Ascending aorta (tissue), 2 donors: ENCODE data around the gene TM4SF4. TPM values are rescaled to one million over a fixed set of nuclear protein-coding genes. Genes with fewer than 3 reads are reported as not detected.
A peak's percentile ranks its signal among the peaks of the same experiment; 100 is the strongest.

ENCODE experiments used
- DNase-seq, 2 donors: peaks; one replicate each; pipeline ENCODE4 v3.0.0-alpha.2; 2019; ENCODE audit warnings: low spot score in 2 of 2
- H3K27ac ChIP-seq, 2 donors: fragments of 200-600 bp; sonication (generic); one replicate each; pipeline ENCODE4 v1.5.1; 2016 to 2017; ENCODE audit warnings: mild to moderate bottlenecking in 1 of 2
- H3K27me3 ChIP-seq: fragments of 200-600 bp; sonication (generic); one replicate; pipeline ENCODE4 v1.5.1; 2017
- H3K36me3 ChIP-seq, 2 donors: fragments of 200-600 bp; sonication (generic); one replicate each; pipeline ENCODE4 v1.5.1; 2016
- H3K4me1 ChIP-seq, 2 donors: fragments of 200-600 bp; sonication (generic); one replicate each; pipeline ENCODE4 v1.5.1; 2016 to 2017; ENCODE audit warnings: mild to moderate bottlenecking in 1 of 2
- H3K4me3 ChIP-seq, 2 donors: fragments of 200-600 bp; sonication (generic); one replicate each; pipeline ENCODE4 v1.5.1; 2016 to 2017; ENCODE audit warnings: mild to moderate bottlenecking in 1 of 2
- H3K9me3 ChIP-seq, 2 donors: fragments of 200-600 bp; sonication (generic); one replicate each; pipeline ENCODE4 v1.5.1; 2016
- intact Hi-C: fragments of 100-400 bp; cut with DNase I; formaldehyde crosslinking; loops from one replicate; pipeline ENCODE4 v1.15.1; 2023
- total RNA-seq: library from RNA; depleted of rRNA; stranded (reverse); fragments of >200 nt; gene quantifications from one replicate; pipeline ENCODE4 v1.1.0, GENCODE V29; 2016
- TF ChIP-seq, protein P1 (sequence below), 3 experiments: fragments of 200-600 bp in 2 of 3; fragments of 450-650 bp in 1 of 3; sonication (generic) in 2 of 3; IDR thresholded peaks; one replicate each; pipeline ENCODE4 v1.5.1; 2016 to 2019; ENCODE audit warnings: antibody characterized with exemption in 3 of 3, mild to moderate bottlenecking in 1 of 3, moderate library complexity in 1 of 3

The TM4SF4 gene
- total RNA-seq, 1 donor from 2014 or later, result not detected

DNA sequence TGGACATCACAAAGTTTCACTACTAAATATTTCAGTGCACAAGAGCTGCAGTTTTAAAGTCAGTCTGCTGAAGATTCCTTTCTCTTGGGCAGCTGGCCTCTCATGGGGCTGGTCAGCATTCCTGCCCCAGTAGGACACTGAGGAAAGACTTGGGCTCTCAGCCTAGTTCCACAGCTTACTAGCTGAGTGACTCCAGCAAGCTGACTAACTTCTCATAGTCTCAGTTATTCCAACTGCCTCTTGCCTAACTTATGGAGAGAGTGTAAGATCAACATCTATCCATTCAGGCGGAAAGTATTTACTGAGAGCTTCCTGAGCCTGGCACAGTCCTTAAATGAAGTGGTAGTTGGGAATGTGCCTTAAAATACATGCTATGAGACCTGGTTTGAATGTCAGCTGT lies 27.0 kb downstream of the TM4SF4 start:
- intact Hi-C loops, result no loop called here
- Histone ChIP-seq H3K9me3 (no peaks in the 10 kb centered on the region), H3K27ac (peak overlapping the region; percentile 58 to 79), H3K4me3 (no peak overlapping the region), H3K4me1 (peaks cover 0 to 17% of the 10 kb centered on the region in 2 donors), H3K36me3 (no peaks in the 10 kb centered on the region), H3K27me3 (no peaks in the 10 kb centered on the region)
- DNase-seq, result peak; percentile 25 to 90
- TF ChIP-seq, protein P1, sequence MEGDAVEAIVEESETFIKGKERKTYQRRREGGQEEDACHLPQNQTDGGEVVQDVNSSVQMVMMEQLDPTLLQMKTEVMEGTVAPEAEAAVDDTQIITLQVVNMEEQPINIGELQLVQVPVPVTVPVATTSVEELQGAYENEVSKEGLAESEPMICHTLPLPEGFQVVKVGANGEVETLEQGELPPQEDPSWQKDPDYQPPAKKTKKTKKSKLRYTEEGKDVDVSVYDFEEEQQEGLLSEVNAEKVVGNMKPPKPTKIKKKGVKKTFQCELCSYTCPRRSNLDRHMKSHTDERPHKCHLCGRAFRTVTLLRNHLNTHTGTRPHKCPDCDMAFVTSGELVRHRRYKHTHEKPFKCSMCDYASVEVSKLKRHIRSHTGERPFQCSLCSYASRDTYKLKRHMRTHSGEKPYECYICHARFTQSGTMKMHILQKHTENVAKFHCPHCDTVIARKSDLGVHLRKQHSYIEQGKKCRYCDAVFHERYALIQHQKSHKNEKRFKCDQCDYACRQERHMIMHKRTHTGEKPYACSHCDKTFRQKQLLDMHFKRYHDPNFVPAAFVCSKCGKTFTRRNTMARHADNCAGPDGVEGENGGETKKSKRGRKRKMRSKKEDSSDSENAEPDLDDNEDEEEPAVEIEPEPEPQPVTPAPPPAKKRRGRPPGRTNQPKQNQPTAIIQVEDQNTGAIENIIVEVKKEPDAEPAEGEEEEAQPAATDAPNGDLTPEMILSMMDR (IDR thresholded peaks at IDR 0.05), result no peak

DNA sequence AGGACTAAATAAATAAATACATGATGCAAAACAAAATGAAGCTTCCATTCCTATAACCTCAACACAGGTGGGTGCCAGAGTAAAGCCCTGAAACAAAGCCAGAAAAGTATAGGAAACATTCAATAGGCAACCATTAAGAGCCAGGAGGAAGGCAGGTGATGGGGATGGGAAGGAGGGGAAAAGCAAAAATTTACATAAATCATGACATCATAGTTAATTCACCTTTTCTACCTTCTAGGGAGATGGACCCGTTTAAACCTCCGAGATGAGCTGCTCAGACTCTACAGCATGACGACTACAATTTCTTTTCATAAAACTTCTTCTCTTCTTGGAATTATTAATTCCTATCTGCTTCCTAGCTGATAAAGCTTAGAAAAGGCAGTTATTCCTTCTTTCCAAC lies 27.9 kb downstream of the TM4SF4 start:
- H3K36me3 ChIP-seq, result no peaks in the 10 kb centered on the region
- H3K4me3 ChIP-seq, result no peak overlapping the region
- H3K27ac ChIP-seq, result peak overlapping the region in 1 of 2 donors; percentile 79
- no peaks in the 10 kb centered on the region for H3K9me3 ChIP-seq
- intact Hi-C loops, result no loop called here
- DNase-seq, result no peak
- H3K27me3 ChIP-seq, result no peaks in the 10 kb centered on the region
- H3K4me1 ChIP-seq, result peaks cover 3 to 25% of the 10 kb centered on the region in 2 donors
- TF ChIP-seq, protein P1 (IDR thresholded peaks at IDR 0.05), result no peak

DNA sequence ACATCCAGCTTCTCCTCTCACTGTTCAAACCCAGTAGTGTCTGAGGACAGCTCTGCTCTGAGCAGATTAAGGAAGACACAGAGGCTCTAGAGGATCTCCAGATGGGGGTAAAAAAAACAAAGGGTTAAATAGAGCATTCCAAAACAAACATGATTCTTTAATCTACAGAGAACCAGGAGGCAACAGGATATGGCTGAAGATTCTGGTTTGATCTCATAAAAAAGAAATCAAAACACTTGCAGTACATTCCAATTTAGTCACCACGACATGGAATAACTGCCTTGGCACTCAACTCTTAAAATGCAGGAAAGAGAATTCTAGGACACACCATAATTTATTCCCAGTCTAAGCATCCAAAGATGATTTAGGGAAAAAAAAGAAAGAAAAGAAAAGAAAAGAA lies 32.0 kb downstream of the TM4SF4 start:
- H3K4me3 ChIP-seq, result no peak overlapping the region
- no peaks in the 10 kb centered on the region for H3K27me3 ChIP-seq
- no peak for DNase-seq
- TF ChIP-seq, protein P1 (IDR thresholded peaks at IDR 0.05), result no peak
- intact Hi-C loops, result loop anchor here (5.0 kb wide), 1 partner anchor 306 kb away; the partner anchor contains the start of gene RNF13
- H3K4me1 ChIP-seq, result peaks cover 3 to 35% of the 10 kb centered on the region in 2 donors
- no peaks in the 10 kb centered on the region for H3K9me3 ChIP-seq
- H3K36me3 ChIP-seq, result no peaks in the 10 kb centered on the region
- H3K27ac ChIP-seq, result peak overlapping the region; percentile 80 to 83

DNA sequence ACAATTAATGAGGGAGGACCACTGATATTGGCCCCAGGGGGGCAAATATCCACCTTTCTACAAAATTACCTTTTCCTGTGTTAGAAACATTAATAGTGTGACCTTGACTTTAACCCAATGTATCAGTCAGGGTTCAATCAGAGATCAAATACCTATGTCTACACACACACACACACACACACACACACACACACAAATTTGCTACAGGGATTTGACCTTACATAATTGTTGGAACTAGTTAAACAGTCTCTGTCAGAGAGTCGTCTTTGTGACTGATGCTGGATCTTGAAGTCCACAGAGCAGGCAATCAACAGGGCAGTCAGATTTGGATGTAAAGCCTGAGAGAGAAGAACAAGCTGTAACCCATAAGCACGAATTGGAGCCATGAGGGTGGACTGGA lies 32.5 kb downstream of the TM4SF4 start:
- Histone ChIP-seq H3K4me3 (peak overlapping the region in 1 of 2 donors; percentile 44), H3K4me1 (peaks cover 3 to 34% of the 10 kb centered on the region in 2 donors), H3K27me3 (no peaks in the 10 kb centered on the region), H3K27ac (peak overlapping the region; percentile 80 to 83), H3K9me3 (no peaks in the 10 kb centered on the region), H3K36me3 (no peaks in the 10 kb centered on the region)
- intact Hi-C loops, result loop anchor here (5.0 kb wide), 1 partner anchor 305 kb away; the partner anchor contains the start of gene RNF13
- DNase-seq, result no peak
- TF ChIP-seq, protein P1 (IDR thresholded peaks at IDR 0.05), result no peak

DNA sequence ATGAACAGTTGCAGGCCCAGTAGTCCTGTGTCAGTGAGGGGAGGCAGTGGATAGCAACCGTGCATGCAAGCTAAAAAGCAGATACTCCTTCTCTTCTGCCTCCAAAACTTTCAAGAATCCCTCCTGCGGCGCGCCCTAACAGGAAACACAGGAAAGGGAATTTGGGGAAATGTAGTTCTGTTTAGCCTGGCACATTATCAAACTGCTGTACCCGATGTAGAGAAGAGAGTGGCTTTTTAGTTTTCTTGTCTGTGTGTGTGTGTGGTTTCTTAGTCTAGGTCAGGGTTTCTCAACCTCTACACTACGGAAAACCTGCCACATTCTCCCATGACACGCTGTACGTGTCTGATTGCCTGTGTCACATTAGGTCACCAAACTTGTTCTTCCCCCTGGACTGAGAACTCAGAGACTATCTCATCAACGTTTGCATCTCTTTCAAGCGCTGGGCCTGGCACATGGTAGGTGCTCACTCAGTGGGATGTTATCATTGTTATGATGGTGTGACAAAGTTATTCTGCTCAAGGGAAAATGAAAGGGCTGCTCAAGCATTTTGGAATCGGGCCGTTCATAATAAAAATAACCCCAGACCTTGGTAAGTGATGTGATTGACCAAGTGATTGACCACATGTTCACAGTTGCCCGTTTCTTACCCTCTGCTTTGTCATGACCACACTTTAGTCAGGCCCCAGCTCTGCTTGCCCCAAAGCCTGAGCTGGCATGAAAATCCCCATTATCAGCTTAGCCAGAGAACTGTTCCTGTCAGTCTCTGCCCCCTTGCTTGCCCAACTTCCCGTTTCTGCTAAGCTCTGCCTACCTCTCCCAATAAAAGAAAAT lies 33.2 kb downstream of the TM4SF4 start:
- peak; percentile 49 to 88 for DNase-seq
- no peaks in the 10 kb centered on the region for H3K27me3 ChIP-seq
- H3K27ac ChIP-seq, result peak overlapping the region; percentile 80 to 83

More for the DNA sequence above, 33.2 kb downstream of the TM4SF4 start:
- intact Hi-C loops, result loop anchor here (2.0 to 5.0 kb wide), 2 partner anchors 151 to 305 kb away; partner anchors contain the start of genes RNF13 and WWTR1
- peak overlapping the region in 1 of 2 donors; percentile 44 for H3K4me3 ChIP-seq
- peaks cover 3 to 32% of the 10 kb centered on the region in 2 donors for H3K4me1 ChIP-seq
- no peaks in the 10 kb centered on the region for H3K36me3 ChIP-seq
- no peaks in the 10 kb centered on the region for H3K9me3 ChIP-seq
- TF ChIP-seq, protein P1 (IDR thresholded peaks at IDR 0.05), result no peak
